Activated CD4-positive, alpha-beta memory T cell treated with anti-CD3 and anti-CD28 coated beads for 36 hours (primary cell): Measurements from ENCODE around the gene GRAMD2A. TPM values are rescaled to one million over a fixed set of nuclear protein-coding genes. Genes with fewer than 3 reads are reported as not detected.
"Not testable (repeated sequence)": the region's sequence is repeated elsewhere in the genome, so short reads cannot be mapped to it uniquely, and the experiment has no call there.

ENCODE experiments used
- CTCF ChIA-PET: fragments of 350-600 bp; sonication (Branson Sonifier 250); formaldehyde crosslinking; loops from one replicate; lab custom pipeline; 2021; ENCODE audit warnings: antibody characterized with exemption, inconsistent platforms; lab: Charles Lee
- POLR2A ChIA-PET: fragments of 350-600 bp; sonication (Branson Sonifier 250); formaldehyde crosslinking; loops from one replicate; lab custom pipeline; 2021; ENCODE audit warnings: antibody characterized with exemption; lab: Charles Lee
- DNase-seq: peaks from one replicate; pipeline ENCODE4 v3.0.0-alpha.2; 2020
- H3K27ac Mint-ChIP-seq: one replicate; pipeline ENCODE4 v1.8.0; 2021; ENCODE audit warnings: mixed read lengths
- H3K27me3 Mint-ChIP-seq: one replicate; pipeline ENCODE4 v1.8.0; 2021; ENCODE audit warnings: mixed read lengths
- H3K36me3 Mint-ChIP-seq: one replicate; pipeline ENCODE4 v1.8.0; 2021; ENCODE audit warnings: mixed read lengths
- H3K4me1 Mint-ChIP-seq: one replicate; pipeline ENCODE4 v1.8.0; 2021; ENCODE audit warnings: low read depth, mixed read lengths
- H3K4me3 Mint-ChIP-seq: one replicate; pipeline ENCODE4 v1.8.0; 2021; ENCODE audit warnings: mild to moderate bottlenecking, mixed read lengths
- H3K9me3 Mint-ChIP-seq: one replicate; pipeline ENCODE4 v1.8.0; 2021; ENCODE audit warnings: mixed read lengths
- intact Hi-C: fragments of 100-400 bp; cut with micrococcal nuclease; formaldehyde crosslinking; loops from one replicate; pipeline ENCODE4 v1.15.1; 2023
- total RNA-seq, 2 experiments: library from RNA; stranded (reverse); gene quantifications; one replicate each; pipeline ENCODE4 v1.2.3, GENCODE V29; 2021

GRAMD2A gene
- total RNA-seq, 2 experiments from 2014 or later: not detected

GRCh38 chr15:72173864-72174550 is 23.6 kb downstream of the GRAMD2A start:
- no peaks in the 10 kb centered on the region for H3K4me1 Mint-ChIP-seq
- H3K27ac Mint-ChIP-seq: no peak overlapping the region
- no peaks in the 10 kb centered on the region for H3K27me3 Mint-ChIP-seq
- no peaks in the 10 kb centered on the region for H3K36me3 Mint-ChIP-seq
- ChIA-PET CTCF (no interaction called here), POLR2A (no interaction called here)
- H3K9me3 Mint-ChIP-seq: no peaks in the 10 kb centered on the region
- DNase-seq: no peak
- intact Hi-C loops: no loop called here
- no peak overlapping the region for H3K4me3 Mint-ChIP-seq

GRCh38 chr15:72173401-72173800 is 24.2 kb downstream of the GRAMD2A start:
- no peak for DNase-seq
- no peak overlapping the region for H3K4me3 Mint-ChIP-seq
- no peaks in the 10 kb centered on the region for H3K36me3 Mint-ChIP-seq
- no peak overlapping the region for H3K27ac Mint-ChIP-seq
- no peaks in the 10 kb centered on the region for H3K9me3 Mint-ChIP-seq
- H3K27me3 Mint-ChIP-seq: peaks cover 2% of the 10 kb centered on the region
- ChIA-PET POLR2A (no interaction called here), CTCF (no interaction called here)
- intact Hi-C loops: no loop called here
- H3K4me1 Mint-ChIP-seq: no peaks in the 10 kb centered on the region

- POLR2A ChIA-PET: no interaction called here
These were observed 24.8 kb downstream of the GRAMD2A start for GRCh38 chr15:72172796-72173195.

GRCh38 chr15:72171978-72172377 is 25.6 kb downstream of the GRAMD2A start:
- H3K27ac Mint-ChIP-seq, POLR2A ChIA-PET, CTCF ChIA-PET, intact Hi-C loops, H3K36me3 Mint-ChIP-seq, DNase-seq, H3K9me3 Mint-ChIP-seq, H3K27me3 Mint-ChIP-seq, H3K4me3 Mint-ChIP-seq, H3K4me1 Mint-ChIP-seq: not testable (repeated sequence)

More at GRCh38 chr15:72172796-72173195, 24.8 kb downstream of the GRAMD2A start:
- DNase-seq: no peak
- CTCF ChIA-PET: no interaction called here
- Mint-ChIP-seq H3K27ac (no peak overlapping the region), H3K9me3 (no peaks in the 10 kb centered on the region), H3K36me3 (no peaks in the 10 kb centered on the region), H3K4me1 (no peaks in the 10 kb centered on the region), H3K27me3 (peaks cover 2% of the 10 kb centered on the region), H3K4me3 (no peak overlapping the region)
- intact Hi-C loops: no loop called here

GRCh38 chr15:72170691-72171090 is 26.9 kb downstream of the GRAMD2A start:
- intact Hi-C loops: no loop called here

GRCh38 chr15:72169921-72170611 is 27.5 kb downstream of the GRAMD2A start:
- intact Hi-C loops: no loop called here
- Mint-ChIP-seq H3K36me3 (no peaks in the 10 kb centered on the region), H3K27ac (no peak overlapping the region), H3K9me3 (no peaks in the 10 kb centered on the region), H3K4me3 (no peak overlapping the region), H3K27me3 (peaks cover 2% of the 10 kb centered on the region), H3K4me1 (no peaks in the 10 kb centered on the region)
- no peak for DNase-seq
- ChIA-PET CTCF (no interaction called here), POLR2A (no interaction called here)

More at GRCh38 chr15:72170691-72171090, 26.9 kb downstream of the GRAMD2A start:
- Mint-ChIP-seq H3K27ac (no peak overlapping the region), H3K9me3 (no peaks in the 10 kb centered on the region), H3K4me3 (no peak overlapping the region), H3K36me3 (no peaks in the 10 kb centered on the region), H3K27me3 (peaks cover 2% of the 10 kb centered on the region), H3K4me1 (no peaks in the 10 kb centered on the region)
- no peak for DNase-seq
- POLR2A ChIA-PET: no interaction called here
- CTCF ChIA-PET: no interaction called here

- intact Hi-C loops: no loop called here
- no peaks in the 10 kb centered on the region for H3K4me1 Mint-ChIP-seq
- H3K27ac Mint-ChIP-seq: no peak overlapping the region
- H3K27me3 Mint-ChIP-seq: peaks cover 2% of the 10 kb centered on the region
- ChIA-PET CTCF (no interaction called here), POLR2A (no interaction called here)
- no peak for DNase-seq
- no peaks in the 10 kb centered on the region for H3K9me3 Mint-ChIP-seq
- H3K4me3 Mint-ChIP-seq: no peak overlapping the region
- no peaks in the 10 kb centered on the region for H3K36me3 Mint-ChIP-seq
These were observed 28.2 kb downstream of the GRAMD2A start for GRCh38 chr15:72169236-72169920.

- no peak for DNase-seq
- Mint-ChIP-seq H3K27me3 (peaks cover 2% of the 10 kb centered on the region), H3K36me3 (no peaks in the 10 kb centered on the region), H3K9me3 (no peaks in the 10 kb centered on the region), H3K27ac (no peak overlapping the region), H3K4me1 (no peaks in the 10 kb centered on the region), H3K4me3 (no peak overlapping the region)
- ChIA-PET POLR2A (no interaction called here), CTCF (no interaction called here)
- intact Hi-C loops: no loop called here
These were observed 28.8 kb downstream of the GRAMD2A start for GRCh38 chr15:72168808-72169190.

- Mint-ChIP-seq H3K27me3 (peaks cover 2% of the 10 kb centered on the region), H3K36me3 (no peaks in the 10 kb centered on the region), H3K4me3 (no peak overlapping the region), H3K27ac (no peak overlapping the region), H3K9me3 (no peaks in the 10 kb centered on the region), H3K4me1 (no peaks in the 10 kb centered on the region)
- no peak for DNase-seq
- POLR2A ChIA-PET: no interaction called here
- CTCF ChIA-PET: no interaction called here
- intact Hi-C loops: no loop called here
These were observed 29.3 kb downstream of the GRAMD2A start for GRCh38 chr15:72168131-72168807.

- POLR2A ChIA-PET: no interaction called here
- intact Hi-C loops: no loop called here
- no peaks in the 10 kb centered on the region for H3K36me3 Mint-ChIP-seq
- no peaks in the 10 kb centered on the region for H3K4me1 Mint-ChIP-seq
- no peak overlapping the region for H3K4me3 Mint-ChIP-seq
- H3K9me3 Mint-ChIP-seq: no peaks in the 10 kb centered on the region
- no peak for DNase-seq
- CTCF ChIA-PET: no interaction called here
- H3K27ac Mint-ChIP-seq: no peak overlapping the region
- peaks cover 2% of the 10 kb centered on the region for H3K27me3 Mint-ChIP-seq
These were observed 30.1 kb downstream of the GRAMD2A start for GRCh38 chr15:72167445-72167844.

- H3K27me3 Mint-ChIP-seq: peaks cover 2% of the 10 kb centered on the region
- no peaks in the 10 kb centered on the region for H3K4me1 Mint-ChIP-seq
- no peak overlapping the region for H3K4me3 Mint-ChIP-seq
- intact Hi-C loops: no loop called here
- H3K9me3 Mint-ChIP-seq: no peaks in the 10 kb centered on the region
- CTCF ChIA-PET: interaction anchor here (1.3 kb wide), 1 partner anchor 11 kb away, joined by 7 read pairs; no protein-coding TSS in a partner anchor
- H3K36me3 Mint-ChIP-seq: no peaks in the 10 kb centered on the region
- POLR2A ChIA-PET: no interaction called here
- no peak for DNase-seq
- H3K27ac Mint-ChIP-seq: no peak overlapping the region
These were observed 30.7 kb downstream of the GRAMD2A start for GRCh38 chr15:72166716-72167417.
